OCI-LY7 (cell line): ENCODE results near the gene EYS.

Experiments used
- EZH2phosphoT487 ChIP-seq: fragments of 200-600 bp; sonication (generic); IDR thresholded peaks from 2 replicates; pipeline ENCODE4 v1.6.1; 2018; ENCODE audit warnings: low read depth, borderline replicate concordance, mild to moderate bottlenecking, mixed run types, antibody characterized with exemption, low read length, moderate library complexity, mixed read lengths
- TF ChIP-seq, protein P1 (sequence below): fragments of 200-600 bp; sonication (generic); conservative IDR thresholded peaks from 2 replicates; pipeline ENCODE4 v1.5.1; 2014; ENCODE audit warnings: mild to moderate bottlenecking, antibody characterized with exemption, low read length, moderate library complexity, mixed read lengths

DNA sequence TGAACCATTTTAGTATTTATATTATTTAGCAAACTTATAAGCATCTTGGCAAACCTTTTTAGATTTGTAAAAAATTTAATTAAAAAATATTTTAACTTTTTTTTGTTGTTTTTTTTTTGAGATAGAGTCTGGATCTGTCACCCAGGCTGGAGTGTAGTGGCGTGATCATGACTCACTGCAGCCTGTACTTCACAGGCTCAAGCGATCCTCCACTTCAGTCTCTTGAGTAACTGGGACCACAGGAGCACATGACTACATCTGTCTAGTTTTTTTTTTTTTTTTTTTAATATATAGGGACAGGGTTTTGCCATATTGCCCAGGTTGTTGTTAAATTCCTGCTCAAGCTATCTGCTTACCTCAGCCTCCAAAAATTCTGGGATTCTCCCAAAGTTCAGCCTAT, 161.1 kb downstream of the EYS start:
- TF ChIP-seq, protein P1, sequence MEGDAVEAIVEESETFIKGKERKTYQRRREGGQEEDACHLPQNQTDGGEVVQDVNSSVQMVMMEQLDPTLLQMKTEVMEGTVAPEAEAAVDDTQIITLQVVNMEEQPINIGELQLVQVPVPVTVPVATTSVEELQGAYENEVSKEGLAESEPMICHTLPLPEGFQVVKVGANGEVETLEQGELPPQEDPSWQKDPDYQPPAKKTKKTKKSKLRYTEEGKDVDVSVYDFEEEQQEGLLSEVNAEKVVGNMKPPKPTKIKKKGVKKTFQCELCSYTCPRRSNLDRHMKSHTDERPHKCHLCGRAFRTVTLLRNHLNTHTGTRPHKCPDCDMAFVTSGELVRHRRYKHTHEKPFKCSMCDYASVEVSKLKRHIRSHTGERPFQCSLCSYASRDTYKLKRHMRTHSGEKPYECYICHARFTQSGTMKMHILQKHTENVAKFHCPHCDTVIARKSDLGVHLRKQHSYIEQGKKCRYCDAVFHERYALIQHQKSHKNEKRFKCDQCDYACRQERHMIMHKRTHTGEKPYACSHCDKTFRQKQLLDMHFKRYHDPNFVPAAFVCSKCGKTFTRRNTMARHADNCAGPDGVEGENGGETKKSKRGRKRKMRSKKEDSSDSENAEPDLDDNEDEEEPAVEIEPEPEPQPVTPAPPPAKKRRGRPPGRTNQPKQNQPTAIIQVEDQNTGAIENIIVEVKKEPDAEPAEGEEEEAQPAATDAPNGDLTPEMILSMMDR, result no peak
- TF ChIP-seq EZH2phosphoT487, result no peak
